ENCODE measurements around the gene PRR19. TPM values are rescaled to one million over a fixed set of nuclear protein-coding genes. Genes with fewer than 3 reads are reported as not detected.

PRR19 gene
- total RNA-seq, 1 experiment from 2014 or later = not detected

GRCh38 chr19:42325896-42326771, 24.2 kb downstream of the PRR19 start:
- no peaks in the 10 kb centered on the region for H3K36me3 ChIP-seq (ENCODE audit: low read depth, low read length)
- TSS peak; percentile 79 for BruUV-seq (replicated peaks)

GRCh38 chr19:42326969-42327368, 25.0 kb downstream of the PRR19 start:
- TF ChIP-seq CTCF (conservative IDR thresholded peaks at IDR 0.05; ENCODE audit: low read depth, low read length) (no peak), EZH2phosphoT487 (IDR thresholded peaks at IDR 0.05; ENCODE audit: borderline replicate concordance, low read length) (no peak), EZH2 (IDR thresholded peaks at IDR 0.05; ENCODE audit: low read length, unreplicated experiment) (no peak)
- ATAC-seq = no peak

More at GRCh38 chr19:42325896-42326771, 24.2 kb downstream of the PRR19 start:
- H3K79me2 ChIP-seq (ENCODE audit: low read length) = peaks cover 34% of the 10 kb centered on the region
- ChIA-PET POLR2A (ENCODE audit: unreplicated experiment) (no interaction called here), CTCF (no interaction called here)
- TF ChIP-seq EZH2phosphoT487 (IDR thresholded peaks at IDR 0.05; ENCODE audit: borderline replicate concordance, low read length) = no peak
- peak; percentile 28 for TF ChIP-seq CTCF (conservative IDR thresholded peaks at IDR 0.05; ENCODE audit: low read depth, low read length)
- DNase-seq (no peak), ATAC-seq (peak; percentile 32)
- peak overlapping the region; percentile 94 for H2AFZ ChIP-seq (ENCODE audit: low read length)
- H3K9ac ChIP-seq (ENCODE audit: low read length) = peak overlapping the region; percentile 90
- peaks cover 8% of the 10 kb centered on the region for H3K4me1 ChIP-seq (ENCODE audit: insufficient read depth, low read length)
- peak overlapping the region; percentile 99 for H3K4me3 ChIP-seq (ENCODE audit: low read length)
- no peaks in the 10 kb centered on the region for H3F3A ChIP-seq (ENCODE audit: low read length, unreplicated experiment)
- H3K9me3 ChIP-seq (ENCODE audit: low read length) = no peaks in the 10 kb centered on the region
- intact Hi-C loops (cut with micrococcal nuclease) = no loop called here
- H3K9me2 ChIP-seq (replicated peaks; ENCODE audit: low read length) = no peaks in the 10 kb centered on the region
- H3K27me3 ChIP-seq (ENCODE audit: low read length) = no peaks in the 10 kb centered on the region
- H3K27ac ChIP-seq (ENCODE audit: low read length) = 0 out of 2 replicates have a peak overlapping the region, but pooled peaks have one; percentile 13
- H4K20me1 ChIP-seq (ENCODE audit: low read length) = no peaks in the 10 kb centered on the region
- H3K4me2 ChIP-seq (ENCODE audit: low read length) = peak overlapping the region; percentile 97

GRCh38 chr19:42327381-42327780, 25.4 kb downstream of the PRR19 start:
- POLR2A ChIA-PET (ENCODE audit: unreplicated experiment) = no interaction called here
- TF ChIP-seq EZH2 (IDR thresholded peaks at IDR 0.05; ENCODE audit: low read length, unreplicated experiment) = no peak
- no peak for TF ChIP-seq CTCF (conservative IDR thresholded peaks at IDR 0.05; ENCODE audit: low read depth, low read length)
- TF ChIP-seq EZH2phosphoT487 (IDR thresholded peaks at IDR 0.05; ENCODE audit: borderline replicate concordance, low read length) = no peak

More at GRCh38 chr19:42326969-42327368, 25.0 kb downstream of the PRR19 start:
- POLR2A ChIA-PET (ENCODE audit: unreplicated experiment) = no interaction called here
- peaks cover 34% of the 10 kb centered on the region for H3K79me2 ChIP-seq (ENCODE audit: low read length)
- H3K27me3 ChIP-seq (ENCODE audit: low read length) = no peaks in the 10 kb centered on the region
- DNase-seq = no peak
- no peak overlapping the region for H2AFZ ChIP-seq (ENCODE audit: low read length)
- H3K27ac ChIP-seq (ENCODE audit: low read length) = no peak overlapping the region
- CTCF ChIA-PET = no interaction called here
- no peaks in the 10 kb centered on the region for H4K20me1 ChIP-seq (ENCODE audit: low read length)
- peak overlapping the region; percentile 97 for H3K4me2 ChIP-seq (ENCODE audit: low read length)
- peak overlapping the region; percentile 99 for H3K4me3 ChIP-seq (ENCODE audit: low read length)
- H3K4me1 ChIP-seq (ENCODE audit: insufficient read depth, low read length) = peaks cover 8% of the 10 kb centered on the region
- no peaks in the 10 kb centered on the region for H3K9me2 ChIP-seq (replicated peaks; ENCODE audit: low read length)
- H3K36me3 ChIP-seq (ENCODE audit: low read depth, low read length) = no peaks in the 10 kb centered on the region
- intact Hi-C loops (cut with micrococcal nuclease) = no loop called here
- BruUV-seq (replicated peaks) = no TSS peak
- no peaks in the 10 kb centered on the region for H3K9me3 ChIP-seq (ENCODE audit: low read length)
- H3F3A ChIP-seq (ENCODE audit: low read length, unreplicated experiment) = no peaks in the 10 kb centered on the region
- no peak overlapping the region for H3K9ac ChIP-seq (ENCODE audit: low read length)

More at GRCh38 chr19:42327381-42327780, 25.4 kb downstream of the PRR19 start:
- CTCF ChIA-PET = no interaction called here
- DNase-seq = no peak
- BruUV-seq (replicated peaks) = no TSS peak
- Histone ChIP-seq H2AFZ (ENCODE audit: low read length) (no peak overlapping the region), H3K9me2 (replicated peaks; ENCODE audit: low read length) (no peaks in the 10 kb centered on the region), H3K9ac (ENCODE audit: low read length) (no peak overlapping the region), H4K20me1 (ENCODE audit: low read length) (no peaks in the 10 kb centered on the region), H3K79me2 (ENCODE audit: low read length) (peaks cover 34% of the 10 kb centered on the region), H3K27ac (ENCODE audit: low read length) (no peak overlapping the region), H3K27me3 (ENCODE audit: low read length) (no peaks in the 10 kb centered on the region), H3K36me3 (ENCODE audit: low read depth, low read length) (no peaks in the 10 kb centered on the region), H3K9me3 (ENCODE audit: low read length) (no peaks in the 10 kb centered on the region), H3F3A (ENCODE audit: low read length, unreplicated experiment) (no peaks in the 10 kb centered on the region), H3K4me2 (ENCODE audit: low read length) (peak overlapping the region; percentile 97), H3K4me3 (ENCODE audit: low read length) (no peak overlapping the region; the same call in 1 of the 2 replicates), H3K4me1 (ENCODE audit: insufficient read depth, low read length) (peaks cover 8% of the 10 kb centered on the region)
- no peak for ATAC-seq
- intact Hi-C loops (cut with micrococcal nuclease) = no loop called here

Measured in PC-3 (cell line).